HepG2 (cell line): ENCODE results near the gene DNAJB11. TPM values are rescaled to one million over a fixed set of nuclear protein-coding genes. Genes with fewer than 3 reads are reported as not detected.

ENCODE experiments used
- ATF1 ChIP-seq: IDR thresholded peaks from 2 replicates; pipeline ENCODE4 v1.6.1; 2016; ENCODE audit warnings: mild to moderate bottlenecking, control low read depth
- ATF7-NPFF ChIP-seq: sonication (generic); formaldehyde crosslinking; IDR thresholded peaks from 2 replicates; pipeline ENCODE4 v1.8.1; 2023; ENCODE audit warnings: mild to moderate bottlenecking, low read depth, missing genetic modification reagents, moderate library complexity
- ETV6 ChIP-seq: sonication (generic); formaldehyde crosslinking; conservative IDR thresholded peaks from 2 replicates; pipeline ENCODE4 v1.4.0; 2020; ENCODE audit warnings: missing genetic modification reagents
- FOXC1 ChIP-seq: sonication (generic); formaldehyde crosslinking; IDR thresholded peaks from 2 replicates; pipeline ENCODE4 v1.8.0; 2022; ENCODE audit warnings: mild to moderate bottlenecking, missing genetic modification reagents, borderline replicate concordance
- HDAC2 ChIP-seq: sonication (generic); formaldehyde crosslinking; IDR thresholded peaks from 2 replicates; pipeline ENCODE4 v1.4.0; 2020; ENCODE audit warnings: missing genetic modification reagents
- NFYB ChIP-seq: sonication (generic); formaldehyde crosslinking; IDR thresholded peaks from 2 replicates; pipeline ENCODE4 v1.4.0; 2020; ENCODE audit warnings: missing genetic modification reagents
- RCOR2 ChIP-seq: IDR thresholded peaks from 2 replicates; pipeline ENCODE4 v1.6.1; 2016; ENCODE audit warnings: missing biosample characterization, missing genetic modification reagents
- SP2 ChIP-seq: sonication (generic); formaldehyde crosslinking; IDR thresholded peaks from 2 replicates; pipeline ENCODE4 v1.5.1; 2020; ENCODE audit warnings: mild to moderate bottlenecking, missing genetic modification reagents
- ZNF34 ChIP-seq: sonication (generic); formaldehyde crosslinking; IDR thresholded peaks from 2 replicates; pipeline ENCODE4 v1.4.0; 2020; ENCODE audit warnings: mild to moderate bottlenecking, missing genetic modification reagents, borderline replicate concordance
- ZNF383 ChIP-seq: sonication (generic); formaldehyde crosslinking; IDR thresholded peaks from 2 replicates; pipeline ENCODE4 v1.4.0; 2020; ENCODE audit warnings: missing genetic modification reagents, mild to moderate bottlenecking, borderline replicate concordance
- ZNF720 ChIP-seq: sonication (generic); formaldehyde crosslinking; IDR thresholded peaks from 2 replicates; pipeline ENCODE4 v1.4.0; 2020; ENCODE audit warnings: missing genetic modification reagents
- ZNF749 ChIP-seq: sonication (generic); formaldehyde crosslinking; IDR thresholded peaks from 2 replicates; pipeline ENCODE4 v1.8.0; 2022; ENCODE audit warnings: mild to moderate bottlenecking, missing genetic modification reagents, moderate library complexity, borderline replicate concordance
- ZNF83 ChIP-seq: sonication (generic); formaldehyde crosslinking; IDR thresholded peaks from 2 replicates; pipeline ENCODE4 v1.4.0; 2020; ENCODE audit warnings: missing genetic modification reagents, mild to moderate bottlenecking, borderline replicate concordance
- polyA plus RNA-seq, 8 experiments: library from polyadenylated mRNA; depleted of rRNA in 3 of 8; stranded (reverse) in 7 of 8; unstranded in 1 of 8; fragments of >200 nt; fragmentation: Illumina TruSeq in 4 of 8; extraction: Trizol in 4 of 8; gene quantifications; 2 replicates each; pipeline versions ENCODE4 v1.2.1 to v1.2.3, GENCODE V29; 2011 to 2016; ENCODE audit warnings: low read depth in 4 of 8, missing spikeins in 1 of 8, mixed read lengths in 1 of 8; ENCODE audit not compliant: insufficient read depth in 1 of 8
- total RNA-seq, 5 experiments: library from RNA; depleted of rRNA; stranded (reverse); fragments of >200 nt; fragmentation: Illumina TruSeq; extraction: Trizol; gene quantifications; 2 replicates each; pipeline ENCODE4 v1.2.3, GENCODE V29; 2016; ENCODE audit warnings: low read depth in 1 of 5
- TF ChIP-seq, protein P1 (sequence below): sonication (generic); formaldehyde crosslinking; IDR thresholded peaks from 2 replicates; pipeline ENCODE4 v1.4.0; 2020; ENCODE audit warnings: missing genetic modification reagents
- TF ChIP-seq, protein P2 (sequence below): sonication (generic); formaldehyde crosslinking; IDR thresholded peaks from 2 replicates; pipeline ENCODE4 v1.4.0; 2020; ENCODE audit warnings: missing genetic modification reagents
- TF ChIP-seq, protein P3 (sequence below): sonication (generic); formaldehyde crosslinking; IDR thresholded peaks from 2 replicates; pipeline ENCODE4 v1.4.0; 2020; ENCODE audit warnings: missing genetic modification reagents
- TF ChIP-seq, protein P4 (sequence below): sonication (generic); formaldehyde crosslinking; IDR thresholded peaks from 2 replicates; pipeline ENCODE4 v1.4.0; 2020; ENCODE audit warnings: missing genetic modification reagents
- TF ChIP-seq, protein P5 (sequence below): sonication (generic); formaldehyde crosslinking; IDR thresholded peaks from 2 replicates; pipeline ENCODE4 v1.4.0; 2020; ENCODE audit warnings: missing genetic modification reagents, borderline replicate concordance

DNAJB11 gene
- total and polyA plus RNA-seq, 2 of the 13 experiments (the other 11 are each of a cell fraction or from before 2014, with no cell fraction given) = 41.0 to 132 TPM

DNA sequence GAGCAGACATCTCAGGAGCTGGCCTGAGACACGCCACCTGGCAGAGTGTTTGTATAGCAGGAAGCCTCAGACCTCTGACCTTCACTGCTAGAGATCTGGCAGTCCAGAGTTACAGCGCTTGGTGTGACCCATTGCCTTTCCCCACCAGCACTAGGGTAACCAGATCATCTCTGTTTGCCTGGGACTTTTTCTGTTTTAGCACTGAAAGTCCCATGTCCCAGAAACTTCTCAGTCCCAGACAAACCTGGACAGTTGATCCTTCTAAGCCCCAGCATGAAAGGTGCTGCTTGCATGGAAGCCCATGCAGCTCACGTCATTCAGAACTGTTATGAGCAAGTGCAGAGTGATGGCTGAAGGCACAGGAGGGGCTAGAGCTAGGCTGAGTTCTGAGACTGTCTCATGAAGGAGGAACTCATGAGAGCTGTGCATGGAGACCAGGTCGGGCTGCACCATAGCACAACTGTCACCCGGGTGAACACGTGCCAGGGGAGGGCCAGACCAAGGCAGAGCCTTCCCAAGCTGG is 24.1 kb downstream of the DNAJB11 start (continued):
- no peak for TF ChIP-seq ZNF749
- no peak for TF ChIP-seq ZNF34 (CRISPR knock-in tag)
- TF ChIP-seq, protein P1, sequence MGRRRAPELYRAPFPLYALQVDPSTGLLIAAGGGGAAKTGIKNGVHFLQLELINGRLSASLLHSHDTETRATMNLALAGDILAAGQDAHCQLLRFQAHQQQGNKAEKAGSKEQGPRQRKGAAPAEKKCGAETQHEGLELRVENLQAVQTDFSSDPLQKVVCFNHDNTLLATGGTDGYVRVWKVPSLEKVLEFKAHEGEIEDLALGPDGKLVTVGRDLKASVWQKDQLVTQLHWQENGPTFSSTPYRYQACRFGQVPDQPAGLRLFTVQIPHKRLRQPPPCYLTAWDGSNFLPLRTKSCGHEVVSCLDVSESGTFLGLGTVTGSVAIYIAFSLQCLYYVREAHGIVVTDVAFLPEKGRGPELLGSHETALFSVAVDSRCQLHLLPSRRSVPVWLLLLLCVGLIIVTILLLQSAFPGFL (CRISPR knock-in tag) = no peak
- TF ChIP-seq NFYB (CRISPR knock-in tag) = no peak
- TF ChIP-seq, protein P2, sequence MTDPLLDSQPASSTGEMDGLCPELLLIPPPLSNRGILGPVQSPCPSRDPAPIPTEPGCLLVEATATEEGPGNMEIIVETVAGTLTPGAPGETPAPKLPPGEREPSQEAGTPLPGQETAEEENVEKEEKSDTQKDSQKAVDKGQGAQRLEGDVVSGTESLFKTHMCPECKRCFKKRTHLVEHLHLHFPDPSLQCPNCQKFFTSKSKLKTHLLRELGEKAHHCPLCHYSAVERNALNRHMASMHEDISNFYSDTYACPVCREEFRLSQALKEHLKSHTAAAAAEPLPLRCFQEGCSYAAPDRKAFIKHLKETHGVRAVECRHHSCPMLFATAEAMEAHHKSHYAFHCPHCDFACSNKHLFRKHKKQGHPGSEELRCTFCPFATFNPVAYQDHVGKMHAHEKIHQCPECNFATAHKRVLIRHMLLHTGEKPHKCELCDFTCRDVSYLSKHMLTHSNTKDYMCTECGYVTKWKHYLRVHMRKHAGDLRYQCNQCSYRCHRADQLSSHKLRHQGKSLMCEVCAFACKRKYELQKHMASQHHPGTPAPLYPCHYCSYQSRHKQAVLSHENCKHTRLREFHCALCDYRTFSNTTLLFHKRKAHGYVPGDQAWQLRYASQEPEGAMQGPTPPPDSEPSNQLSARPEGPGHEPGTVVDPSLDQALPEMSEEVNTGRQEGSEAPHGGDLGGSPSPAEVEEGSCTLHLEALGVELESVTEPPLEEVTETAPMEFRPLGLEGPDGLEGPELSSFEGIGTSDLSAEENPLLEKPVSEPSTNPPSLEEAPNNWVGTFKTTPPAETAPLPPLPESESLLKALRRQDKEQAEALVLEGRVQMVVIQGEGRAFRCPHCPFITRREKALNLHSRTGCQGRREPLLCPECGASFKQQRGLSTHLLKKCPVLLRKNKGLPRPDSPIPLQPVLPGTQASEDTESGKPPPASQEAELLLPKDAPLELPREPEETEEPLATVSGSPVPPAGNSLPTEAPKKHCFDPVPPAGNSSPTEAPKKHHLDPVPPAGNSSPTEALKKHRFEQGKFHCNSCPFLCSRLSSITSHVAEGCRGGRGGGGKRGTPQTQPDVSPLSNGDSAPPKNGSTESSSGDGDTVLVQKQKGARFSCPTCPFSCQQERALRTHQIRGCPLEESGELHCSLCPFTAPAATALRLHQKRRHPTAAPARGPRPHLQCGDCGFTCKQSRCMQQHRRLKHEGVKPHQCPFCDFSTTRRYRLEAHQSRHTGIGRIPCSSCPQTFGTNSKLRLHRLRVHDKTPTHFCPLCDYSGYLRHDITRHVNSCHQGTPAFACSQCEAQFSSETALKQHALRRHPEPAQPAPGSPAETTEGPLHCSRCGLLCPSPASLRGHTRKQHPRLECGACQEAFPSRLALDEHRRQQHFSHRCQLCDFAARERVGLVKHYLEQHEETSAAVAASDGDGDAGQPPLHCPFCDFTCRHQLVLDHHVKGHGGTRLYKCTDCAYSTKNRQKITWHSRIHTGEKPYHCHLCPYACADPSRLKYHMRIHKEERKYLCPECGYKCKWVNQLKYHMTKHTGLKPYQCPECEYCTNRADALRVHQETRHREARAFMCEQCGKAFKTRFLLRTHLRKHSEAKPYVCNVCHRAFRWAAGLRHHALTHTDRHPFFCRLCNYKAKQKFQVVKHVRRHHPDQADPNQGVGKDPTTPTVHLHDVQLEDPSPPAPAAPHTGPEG (CRISPR knock-in tag) = no peak
- TF ChIP-seq FOXC1 = no peak
- TF ChIP-seq, protein P3, sequence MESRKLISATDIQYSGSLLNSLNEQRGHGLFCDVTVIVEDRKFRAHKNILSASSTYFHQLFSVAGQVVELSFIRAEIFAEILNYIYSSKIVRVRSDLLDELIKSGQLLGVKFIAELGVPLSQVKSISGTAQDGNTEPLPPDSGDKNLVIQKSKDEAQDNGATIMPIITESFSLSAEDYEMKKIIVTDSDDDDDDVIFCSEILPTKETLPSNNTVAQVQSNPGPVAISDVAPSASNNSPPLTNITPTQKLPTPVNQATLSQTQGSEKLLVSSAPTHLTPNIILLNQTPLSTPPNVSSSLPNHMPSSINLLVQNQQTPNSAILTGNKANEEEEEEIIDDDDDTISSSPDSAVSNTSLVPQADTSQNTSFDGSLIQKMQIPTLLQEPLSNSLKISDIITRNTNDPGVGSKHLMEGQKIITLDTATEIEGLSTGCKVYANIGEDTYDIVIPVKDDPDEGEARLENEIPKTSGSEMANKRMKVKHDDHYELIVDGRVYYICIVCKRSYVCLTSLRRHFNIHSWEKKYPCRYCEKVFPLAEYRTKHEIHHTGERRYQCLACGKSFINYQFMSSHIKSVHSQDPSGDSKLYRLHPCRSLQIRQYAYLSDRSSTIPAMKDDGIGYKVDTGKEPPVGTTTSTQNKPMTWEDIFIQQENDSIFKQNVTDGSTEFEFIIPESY (CRISPR knock-in tag) = 0 out of 2 replicates have a peak, but pooled peaks have one; percentile 23
- TF ChIP-seq ZNF383 (CRISPR knock-in tag) = no peak
- TF ChIP-seq RCOR2 = no peak
- TF ChIP-seq SP2 (CRISPR knock-in tag) = no peak
- TF ChIP-seq ZNF83 = no peak
- 0 out of 2 replicates have a peak, but pooled peaks have one; percentile 18 for TF ChIP-seq ATF1 (CRISPR knock-in tag)
- no peak for TF ChIP-seq ZNF720
- TF ChIP-seq, protein P4, sequence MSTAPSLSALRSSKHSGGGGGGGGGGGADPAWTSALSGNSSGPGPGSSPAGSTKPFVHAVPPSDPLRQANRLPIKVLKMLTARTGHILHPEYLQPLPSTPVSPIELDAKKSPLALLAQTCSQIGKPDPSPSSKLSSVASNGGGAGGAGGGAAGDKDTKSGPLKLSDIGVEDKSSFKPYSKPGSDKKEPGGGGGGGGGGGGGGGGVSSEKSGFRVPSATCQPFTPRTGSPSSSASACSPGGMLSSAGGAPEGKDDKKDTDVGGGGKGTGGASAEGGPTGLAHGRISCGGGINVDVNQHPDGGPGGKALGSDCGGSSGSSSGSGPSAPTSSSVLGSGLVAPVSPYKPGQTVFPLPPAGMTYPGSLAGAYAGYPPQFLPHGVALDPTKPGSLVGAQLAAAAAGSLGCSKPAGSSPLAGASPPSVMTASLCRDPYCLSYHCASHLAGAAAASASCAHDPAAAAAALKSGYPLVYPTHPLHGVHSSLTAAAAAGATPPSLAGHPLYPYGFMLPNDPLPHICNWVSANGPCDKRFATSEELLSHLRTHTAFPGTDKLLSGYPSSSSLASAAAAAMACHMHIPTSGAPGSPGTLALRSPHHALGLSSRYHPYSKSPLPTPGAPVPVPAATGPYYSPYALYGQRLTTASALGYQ (CRISPR knock-in tag) = no peak
- TF ChIP-seq ETV6 (CRISPR knock-in tag) = no peak
- no peak for TF ChIP-seq ATF7-NPFF
- TF ChIP-seq, protein P5, sequence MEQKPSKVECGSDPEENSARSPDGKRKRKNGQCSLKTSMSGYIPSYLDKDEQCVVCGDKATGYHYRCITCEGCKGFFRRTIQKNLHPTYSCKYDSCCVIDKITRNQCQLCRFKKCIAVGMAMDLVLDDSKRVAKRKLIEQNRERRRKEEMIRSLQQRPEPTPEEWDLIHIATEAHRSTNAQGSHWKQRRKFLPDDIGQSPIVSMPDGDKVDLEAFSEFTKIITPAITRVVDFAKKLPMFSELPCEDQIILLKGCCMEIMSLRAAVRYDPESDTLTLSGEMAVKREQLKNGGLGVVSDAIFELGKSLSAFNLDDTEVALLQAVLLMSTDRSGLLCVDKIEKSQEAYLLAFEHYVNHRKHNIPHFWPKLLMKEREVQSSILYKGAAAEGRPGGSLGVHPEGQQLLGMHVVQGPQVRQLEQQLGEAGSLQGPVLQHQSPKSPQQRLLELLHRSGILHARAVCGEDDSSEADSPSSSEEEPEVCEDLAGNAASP (CRISPR knock-in tag) = no peak
- peak; percentile 42; the same call in 1 of the 2 replicates for TF ChIP-seq HDAC2 (CRISPR knock-in tag)
